Keratinocyte (primary cell): ENCODE measurements around the gene PUS1. TPM values are rescaled to one million over a fixed set of nuclear protein-coding genes. Genes with fewer than 3 reads are reported as not detected.

Experiments
- DNase-seq: peaks from one replicate; pipeline ENCODE4 v3.0.0-alpha.2; 2011; ENCODE audit warnings: low read depth, missing footprints, low spot score
- FAIRE-seq: peaks from 2 replicates; lab custom pipeline; 2011; peaks lifted over from hg19 to GRCh38; lab: Jason Lieb, UNC
- H2AFZ ChIP-seq: 2 replicates; pipeline ENCODE4 v1.6.0; 2012; ENCODE audit warnings: low read length, control low read depth, inconsistent platforms; ENCODE audit not compliant: control insufficient read depth
- H3K27ac ChIP-seq: 2 replicates; pipeline ENCODE4 v1.5.1; 2011; ENCODE audit warnings: low read length; ENCODE audit not compliant: control insufficient read depth, insufficient read depth
- H3K27me3 ChIP-seq: 3 replicates; pipeline ENCODE4 v1.6.0; 2011; ENCODE audit warnings: low read length; ENCODE audit not compliant: control insufficient read depth, insufficient read depth; ENCODE audit errors: extremely low read depth
- H3K36me3 ChIP-seq, 2 experiments: 2 replicates in 1 of 2; 3 replicates in 1 of 2; pipeline ENCODE4 v1.5.1; 2011; ENCODE audit warnings: low read length in 2 of 2, mild to moderate bottlenecking in 1 of 2; ENCODE audit not compliant: control insufficient read depth in 2 of 2, insufficient read depth in 2 of 2; ENCODE audit errors: extremely low read depth in 1 of 2
- H3K4me1 ChIP-seq: 3 replicates; pipeline ENCODE4 v1.5.1; 2011; ENCODE audit warnings: low read length; ENCODE audit not compliant: control insufficient read depth, insufficient read depth; ENCODE audit errors: extremely low read depth
- H3K4me2 ChIP-seq: 3 replicates; pipeline ENCODE4 v1.6.0; 2011; ENCODE audit warnings: low read depth, low read length; ENCODE audit not compliant: control insufficient read depth, insufficient read depth; ENCODE audit errors: extremely low read depth
- H3K4me3 ChIP-seq, 3 experiments: fragments of 200-600 bp in 1 of 3; sonication (generic) in 1 of 3; 2 replicates in 2 of 3; 3 replicates in 1 of 3; pipeline ENCODE4 v1.5.1; 2011 to 2016; ENCODE audit warnings: low read length in 3 of 3, mild to moderate bottlenecking in 3 of 3, control low read depth in 2 of 3, inconsistent platforms in 1 of 3, low read depth in 1 of 3, mixed read lengths in 1 of 3, mixed run types in 1 of 3, moderate library complexity in 1 of 3; ENCODE audit not compliant: control insufficient read depth in 2 of 3, insufficient read depth in 2 of 3; ENCODE audit errors: extremely low read depth in 1 of 3
- H3K79me2 ChIP-seq: 2 replicates; pipeline ENCODE4 v1.6.0; 2012; ENCODE audit warnings: low read length; ENCODE audit not compliant: control insufficient read depth, insufficient read depth
- H3K9ac ChIP-seq: 3 replicates; pipeline ENCODE4 v1.6.0; 2011; ENCODE audit warnings: low read length; ENCODE audit not compliant: control insufficient read depth, insufficient read depth; ENCODE audit errors: extremely low read depth
- H3K9me1 ChIP-seq: 3 replicates; pipeline ENCODE4 v1.6.0; 2011; ENCODE audit warnings: low read length; ENCODE audit not compliant: control insufficient read depth, insufficient read depth; ENCODE audit errors: extremely low read depth
- H3K9me3 ChIP-seq: 2 replicates; pipeline ENCODE4 v1.5.1; 2012; ENCODE audit warnings: low read depth, low read length; ENCODE audit not compliant: control insufficient read depth
- H4K20me1 ChIP-seq: 3 replicates; pipeline ENCODE4 v1.6.0; 2011; ENCODE audit warnings: low read length; ENCODE audit not compliant: control insufficient read depth, insufficient read depth; ENCODE audit errors: extremely low read depth
- EZH2 ChIP-seq: IDR thresholded peaks from one replicate; pipeline ENCODE4 v1.6.1; 2012; ENCODE audit warnings: inconsistent platforms, mild to moderate bottlenecking, low read length, moderate library complexity
- dilution Hi-C: fragments of 300-500 bp; cut with MboI; formaldehyde crosslinking; loops from one replicate; pipeline ENCODE4 v1.7.0; 2020; ENCODE audit warnings: low sequenced_read_pairs; ENCODE audit not compliant: extremely low pct_ligation_motif_present
- polyA plus RNA-seq, 5 experiments: library from polyadenylated mRNA; depleted of rRNA in 3 of 5; stranded (reverse) in 3 of 5; stranded (forward) in 1 of 5; unstranded in 1 of 5; fragments of >200 nt; gene quantifications; 1 replicate in 1 of 5; 2 replicates in 3 of 5; 3 replicates in 1 of 5; pipeline versions ENCODE4 v1.2.1 to v1.2.3, GENCODE V29; 2011 to 2012; ENCODE audit warnings: missing spikeins in 2 of 5, low read depth in 1 of 5, low replicate concordance in 1 of 5
- TF ChIP-seq, protein P1 (sequence below), 3 experiments: IDR thresholded peaks in 1 of 3; conservative IDR thresholded peaks in 1 of 3; optimal IDR thresholded peaks in 1 of 3; 2 replicates in 2 of 3; 3 replicates in 1 of 3; pipeline versions ENCODE3 to v1.5.1; 2011; ENCODE audit warnings: low read length in 3 of 3, mild to moderate bottlenecking in 3 of 3, moderate library complexity in 2 of 3, control low read depth in 1 of 3, inconsistent platforms in 1 of 3; ENCODE audit not compliant: insufficient read depth in 2 of 3; ENCODE audit errors: extremely low read depth in 1 of 3

Gene PUS1
- polyA plus RNA-seq, 1 donor (not counting 4 experiments of a cell fraction or from before 2014, with no cell fraction given): 25.8 TPM

DNA sequence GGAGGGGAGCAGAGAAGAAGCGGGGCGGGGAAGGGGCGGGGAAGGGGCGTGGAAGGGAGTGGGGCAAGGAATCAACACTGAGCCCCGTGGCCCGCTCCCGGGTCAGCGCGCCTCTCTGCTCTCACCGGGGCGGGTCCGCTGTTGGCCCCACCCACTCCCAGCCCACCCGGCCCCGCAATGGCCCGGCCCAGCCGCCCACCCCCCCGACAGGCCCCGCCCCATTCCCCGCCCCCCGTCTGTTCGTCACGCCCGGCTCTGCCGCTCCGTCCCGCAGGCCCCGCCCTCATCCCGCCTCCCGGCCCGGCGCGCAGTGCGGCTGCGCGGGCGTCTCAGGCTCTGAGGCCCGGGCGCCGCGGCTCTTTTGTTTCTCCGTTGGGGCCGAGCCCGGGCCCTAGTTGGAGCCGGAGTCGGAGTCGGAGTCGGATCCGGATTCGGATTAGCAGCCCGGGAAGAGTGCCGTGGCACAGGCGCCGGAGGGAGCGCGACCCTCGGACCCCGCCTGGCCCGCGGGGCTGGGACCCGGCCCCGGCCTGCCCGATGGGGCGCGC is 34.7 kb upstream of the PUS1 start, which contains the start of gene ULK1:
Gene ULK1, plus strand, starts transcription at position 310 of the 548 bp plus-strand sequence. CDS start 380 bp downstream, outside the sequence.
- DNase-seq (no peak), FAIRE-seq (no peak)
- Histone ChIP-seq H2AFZ (peak within 1 kb of the TSS; percentile 22), H3K9ac (peak within 1 kb of the TSS; percentile 72), H4K20me1 (peaks cover 3% of the 10 kb centered on the region), H3K9me3 (no peaks in the 10 kb centered on the region), H3K79me2 (no peaks in the 10 kb centered on the region), H3K4me2 (peak within 1 kb of the TSS; percentile 77), H3K27ac (peak within 1 kb of the TSS; percentile 74), H3K36me3 (no peaks in the 10 kb centered on the region), H3K9me1 (no peaks in the 10 kb centered on the region), H3K4me3 (peak within 1 kb of the TSS; percentile 52 to 73 (median 65)), H3K27me3 (no peaks in the 10 kb centered on the region), H3K4me1 (peaks cover 9% of the 10 kb centered on the region)
- dilution Hi-C loops: no loop called here
- no peak for TF ChIP-seq EZH2
- TF ChIP-seq, protein P1, sequence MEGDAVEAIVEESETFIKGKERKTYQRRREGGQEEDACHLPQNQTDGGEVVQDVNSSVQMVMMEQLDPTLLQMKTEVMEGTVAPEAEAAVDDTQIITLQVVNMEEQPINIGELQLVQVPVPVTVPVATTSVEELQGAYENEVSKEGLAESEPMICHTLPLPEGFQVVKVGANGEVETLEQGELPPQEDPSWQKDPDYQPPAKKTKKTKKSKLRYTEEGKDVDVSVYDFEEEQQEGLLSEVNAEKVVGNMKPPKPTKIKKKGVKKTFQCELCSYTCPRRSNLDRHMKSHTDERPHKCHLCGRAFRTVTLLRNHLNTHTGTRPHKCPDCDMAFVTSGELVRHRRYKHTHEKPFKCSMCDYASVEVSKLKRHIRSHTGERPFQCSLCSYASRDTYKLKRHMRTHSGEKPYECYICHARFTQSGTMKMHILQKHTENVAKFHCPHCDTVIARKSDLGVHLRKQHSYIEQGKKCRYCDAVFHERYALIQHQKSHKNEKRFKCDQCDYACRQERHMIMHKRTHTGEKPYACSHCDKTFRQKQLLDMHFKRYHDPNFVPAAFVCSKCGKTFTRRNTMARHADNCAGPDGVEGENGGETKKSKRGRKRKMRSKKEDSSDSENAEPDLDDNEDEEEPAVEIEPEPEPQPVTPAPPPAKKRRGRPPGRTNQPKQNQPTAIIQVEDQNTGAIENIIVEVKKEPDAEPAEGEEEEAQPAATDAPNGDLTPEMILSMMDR (optimal IDR thresholded peaks at IDR 0.05 in 1 of 3, IDR thresholded peaks at IDR 0.05 in 1 of 3, conservative IDR thresholded peaks at IDR 0.05 in 1 of 3; ENCODE audit: extremely low read depth in 1 of 3, insufficient read depth in 2 of 3, low read length in 3 of 3): no peak

DNA sequence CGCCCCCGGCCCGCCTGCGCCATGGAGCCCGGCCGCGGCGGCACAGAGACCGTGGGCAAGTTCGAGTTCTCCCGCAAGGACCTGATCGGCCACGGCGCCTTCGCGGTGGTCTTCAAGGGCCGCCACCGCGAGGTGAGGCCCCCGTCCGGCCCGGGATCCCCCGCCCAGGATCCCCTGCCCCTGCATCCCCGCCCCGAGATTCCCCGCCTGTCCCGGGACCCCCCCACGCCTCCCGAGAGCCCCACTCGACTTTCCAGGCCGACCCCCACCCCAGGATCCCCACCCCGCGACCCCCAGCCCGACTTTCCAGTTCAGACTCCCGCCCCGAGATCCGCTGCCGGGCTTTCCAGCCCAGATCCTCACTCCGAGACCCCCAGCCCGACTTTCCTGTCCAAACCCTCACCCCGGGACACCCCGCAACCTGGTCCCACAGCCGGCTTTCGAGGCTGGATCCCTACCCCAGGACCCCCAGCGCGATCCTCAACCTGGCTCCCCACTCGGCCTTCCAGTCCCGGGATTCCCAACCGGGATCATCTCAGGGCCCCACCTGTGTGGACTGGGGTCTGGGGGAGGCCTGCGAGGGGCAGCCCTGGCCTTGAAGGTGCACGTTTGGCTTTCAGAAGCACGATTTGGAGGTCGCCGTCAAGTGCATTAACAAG is 34.0 kb upstream of the PUS1 start:
- peak overlapping the region; percentile 72 for H3K9ac ChIP-seq
- FAIRE-seq (no peak), DNase-seq (no peak)
- no peak for TF ChIP-seq EZH2
- no peaks in the 10 kb centered on the region for H3K36me3 ChIP-seq
- H4K20me1 ChIP-seq: peaks cover 3% of the 10 kb centered on the region
- H3K9me1 ChIP-seq: no peaks in the 10 kb centered on the region
- no peaks in the 10 kb centered on the region for H3K27me3 ChIP-seq
- peak overlapping the region; percentile 52 to 73 (median 65) for H3K4me3 ChIP-seq
- peak overlapping the region; percentile 77 for H3K4me2 ChIP-seq
- H3K9me3 ChIP-seq: no peaks in the 10 kb centered on the region
- dilution Hi-C loops: no loop called here
- peak overlapping the region; percentile 74 for H3K27ac ChIP-seq
- H3K79me2 ChIP-seq: no peaks in the 10 kb centered on the region
- no peak overlapping the region for H2AFZ ChIP-seq
- H3K4me1 ChIP-seq: peaks cover 11% of the 10 kb centered on the region
